Measurements from ENCODE around the gene SPDYA.

Gene SPDYA

DNA sequence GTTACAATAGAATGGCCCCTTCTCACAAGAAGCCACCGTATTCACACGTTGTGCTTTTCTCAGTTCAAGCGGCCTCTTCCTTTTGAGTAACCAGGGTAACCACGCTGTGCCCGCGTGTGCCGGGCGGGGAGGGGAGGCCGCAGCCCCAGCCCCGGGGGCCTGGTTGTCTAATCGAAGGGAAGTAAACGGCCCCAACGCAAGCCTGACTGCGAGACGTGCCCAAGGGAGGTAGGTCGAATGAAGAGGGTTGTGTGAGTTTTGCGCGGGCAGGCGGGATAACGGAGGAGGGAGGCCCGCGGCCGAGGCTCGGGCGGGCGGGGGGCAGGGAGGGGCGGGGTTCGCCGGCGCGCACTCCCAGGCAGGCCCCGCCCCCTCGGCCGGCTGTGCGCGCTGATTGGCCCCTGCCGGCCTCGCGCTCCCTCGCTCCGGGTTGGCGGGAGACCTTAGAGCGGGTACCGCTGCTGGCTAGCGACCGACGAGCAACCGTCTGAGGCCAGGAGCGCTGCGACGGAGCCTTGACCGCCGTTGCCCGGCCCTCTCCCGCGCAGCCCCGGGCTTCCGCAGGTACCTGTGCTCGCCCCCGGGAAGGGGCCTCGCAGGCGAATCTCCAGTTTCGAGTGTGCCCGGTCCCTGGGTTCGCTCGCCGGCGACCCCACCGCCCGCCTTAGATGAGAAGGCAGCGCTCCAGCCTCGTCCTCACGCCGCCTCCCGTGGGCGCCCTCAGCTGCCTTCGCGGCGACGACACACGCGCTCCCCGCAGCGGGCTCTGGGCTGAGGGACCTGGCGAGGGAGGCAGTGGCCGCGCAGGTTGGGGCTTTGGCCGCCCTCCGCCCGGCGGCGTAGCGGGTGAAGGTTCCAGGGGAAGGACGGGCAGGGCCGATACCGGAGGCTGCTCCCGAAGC lies at the start of gene SPDYA:
Gene SPDYA, plus strand, starts transcription at position 451 of the 902 bp plus-strand sequence. CDS start 5,181 bp downstream, outside the sequence.
- Mint-ChIP-seq H3K27me3 (no peaks in the 10 kb centered on the region), H3K9me3 (no peaks in the 10 kb centered on the region), H3K36me3 (ENCODE audit: insufficient read depth) (peaks cover 8% of the 10 kb centered on the region), H3K4me1 (peaks cover 9% of the 10 kb centered on the region), H3K4me3 (peak within 1 kb of the TSS; percentile 77), H3K27ac (ENCODE audit: low read depth) (peak within 1 kb of the TSS; percentile 74)
- ATAC-seq (replicated peaks; ENCODE audit: extremely low read depth, poor library complexity, severe bottlenecking) (peak; percentile 94), DNase-seq (ENCODE audit: low spot score in 2 of 2) (peak; percentile 52 to 71)

DNA sequence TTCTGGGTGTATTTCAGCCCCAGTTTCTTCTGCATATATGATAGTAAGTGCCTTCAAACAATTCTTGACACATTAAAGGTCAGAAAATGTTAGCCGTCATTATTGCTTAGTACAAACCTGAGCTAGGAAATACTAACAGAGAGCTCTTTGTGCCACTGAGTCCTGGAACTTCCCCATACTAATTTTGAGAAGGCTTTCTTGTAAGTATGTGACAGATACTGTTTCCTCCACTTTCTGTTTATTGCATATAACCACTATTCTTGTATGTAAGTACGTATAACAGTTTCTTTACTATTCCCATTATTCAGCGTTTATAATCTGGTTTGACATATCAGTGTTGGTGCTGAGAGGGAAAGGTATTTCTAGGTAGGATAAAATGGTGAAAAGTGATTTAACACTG lies 49.2 kb upstream of the SPDYA start:
- H3K4me3 Mint-ChIP-seq = no peak overlapping the region
- DNase-seq (ENCODE audit: low spot score in 2 of 2) (no peak), ATAC-seq (replicated peaks; ENCODE audit: extremely low read depth, poor library complexity, severe bottlenecking) (no peak)
- H3K27me3 Mint-ChIP-seq = no peaks in the 10 kb centered on the region
- no peak overlapping the region for H3K27ac Mint-ChIP-seq (ENCODE audit: low read depth)
- peaks cover 42% of the 10 kb centered on the region for H3K36me3 Mint-ChIP-seq (ENCODE audit: insufficient read depth)
- peaks cover 72% of the 10 kb centered on the region for H3K4me1 Mint-ChIP-seq
- no peaks in the 10 kb centered on the region for H3K9me3 Mint-ChIP-seq

DNA sequence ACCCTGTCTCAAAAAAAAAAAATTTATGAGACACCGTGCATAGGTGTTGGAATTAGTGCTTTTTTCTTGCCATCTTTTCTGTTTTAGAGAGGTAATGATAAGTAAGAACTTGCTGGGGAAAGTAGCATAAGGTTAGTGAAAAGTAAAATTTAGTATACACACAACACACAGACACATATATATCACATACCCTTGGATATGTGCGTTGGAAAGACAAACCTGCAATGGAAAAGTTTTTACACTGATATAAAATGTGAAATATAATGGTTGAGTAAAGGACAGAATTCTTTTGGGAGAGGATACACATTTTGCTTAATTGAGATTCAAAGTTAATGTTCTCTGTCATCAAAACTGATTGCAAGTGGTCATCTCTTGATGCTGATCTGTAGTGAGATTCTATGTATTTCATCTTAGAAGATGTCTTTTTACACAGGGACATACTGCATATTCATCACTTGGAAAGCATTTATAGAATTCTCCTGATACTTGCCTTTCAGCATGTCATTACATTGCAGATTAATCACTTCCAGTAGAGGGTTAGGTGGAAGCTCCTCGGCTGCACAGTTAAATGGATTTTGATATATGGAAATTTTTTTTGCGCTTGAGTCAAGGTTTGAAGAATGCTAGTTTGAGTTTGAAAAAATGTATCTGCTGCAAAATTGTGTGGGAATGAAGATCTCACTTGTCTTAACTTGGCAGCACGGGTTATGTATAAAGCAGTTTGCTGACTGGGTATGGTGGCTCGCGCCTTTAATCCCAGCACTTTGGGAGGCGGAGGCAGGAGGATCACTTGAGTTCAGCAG lies 45.5 kb upstream of the SPDYA start:
- Mint-ChIP-seq H3K27ac (ENCODE audit: low read depth) (no peak overlapping the region), H3K4me3 (no peak overlapping the region), H3K4me1 (peaks cover 75% of the 10 kb centered on the region), H3K36me3 (ENCODE audit: insufficient read depth) (peaks cover 44% of the 10 kb centered on the region), H3K27me3 (no peaks in the 10 kb centered on the region), H3K9me3 (no peaks in the 10 kb centered on the region)
- no peak for ATAC-seq (replicated peaks; ENCODE audit: extremely low read depth, poor library complexity, severe bottlenecking)
- no peak for DNase-seq (ENCODE audit: low spot score in 2 of 2)

DNA sequence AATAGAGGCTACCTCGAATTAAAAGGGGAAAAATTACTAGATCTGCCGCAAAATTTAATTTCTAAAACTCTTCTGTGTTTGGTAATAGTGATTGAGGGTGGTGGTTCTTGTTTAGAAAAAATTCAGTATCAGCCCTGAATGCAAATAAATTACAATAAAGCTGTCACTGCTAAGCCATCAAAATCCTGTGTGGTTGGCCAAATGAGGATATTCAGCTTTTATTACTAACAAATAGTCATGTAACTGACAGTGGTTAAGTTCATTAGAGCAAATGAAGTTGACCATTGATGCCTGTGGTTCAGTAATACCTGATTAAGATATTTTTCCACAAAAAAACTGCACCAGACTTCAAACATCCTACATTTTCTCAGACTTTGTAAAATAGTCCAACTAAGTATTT lies 44.6 kb upstream of the SPDYA start:
- DNase-seq (ENCODE audit: low spot score in 2 of 2) (no peak), ATAC-seq (replicated peaks; ENCODE audit: extremely low read depth, poor library complexity, severe bottlenecking) (no peak)
- no peak overlapping the region for H3K27ac Mint-ChIP-seq (ENCODE audit: low read depth)
- H3K4me1 Mint-ChIP-seq = peaks cover 82% of the 10 kb centered on the region
- no peaks in the 10 kb centered on the region for H3K27me3 Mint-ChIP-seq
- H3K9me3 Mint-ChIP-seq = no peaks in the 10 kb centered on the region
- no peak overlapping the region for H3K4me3 Mint-ChIP-seq
- peaks cover 38% of the 10 kb centered on the region for H3K36me3 Mint-ChIP-seq (ENCODE audit: insufficient read depth)

DNA sequence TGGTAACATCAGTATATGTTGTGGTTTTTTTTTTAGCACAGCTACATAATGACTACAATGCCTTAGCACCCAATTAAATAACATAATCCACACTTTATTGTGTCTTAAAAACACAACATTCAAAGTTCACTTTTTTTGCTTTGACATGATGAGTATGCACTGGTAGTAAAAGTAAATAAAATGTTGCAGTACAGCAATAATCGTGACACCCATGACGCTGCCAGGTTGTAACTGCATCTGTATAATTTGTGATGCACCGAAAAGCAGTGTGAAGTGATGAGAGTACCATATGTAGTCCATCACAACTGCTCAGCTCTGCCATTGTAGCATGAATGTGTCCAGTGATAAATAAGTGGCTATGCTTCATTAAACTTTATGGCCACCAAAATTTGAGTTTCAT lies 43.3 kb upstream of the SPDYA start:
- Mint-ChIP-seq H3K36me3 (ENCODE audit: insufficient read depth) (peaks cover 29% of the 10 kb centered on the region), H3K9me3 (no peaks in the 10 kb centered on the region), H3K27ac (ENCODE audit: low read depth) (no peak overlapping the region), H3K27me3 (no peaks in the 10 kb centered on the region), H3K4me3 (no peak overlapping the region), H3K4me1 (peaks cover 80% of the 10 kb centered on the region)
- ATAC-seq (replicated peaks; ENCODE audit: extremely low read depth, poor library complexity, severe bottlenecking) (no peak), DNase-seq (ENCODE audit: low spot score in 2 of 2) (no peak)

DNA sequence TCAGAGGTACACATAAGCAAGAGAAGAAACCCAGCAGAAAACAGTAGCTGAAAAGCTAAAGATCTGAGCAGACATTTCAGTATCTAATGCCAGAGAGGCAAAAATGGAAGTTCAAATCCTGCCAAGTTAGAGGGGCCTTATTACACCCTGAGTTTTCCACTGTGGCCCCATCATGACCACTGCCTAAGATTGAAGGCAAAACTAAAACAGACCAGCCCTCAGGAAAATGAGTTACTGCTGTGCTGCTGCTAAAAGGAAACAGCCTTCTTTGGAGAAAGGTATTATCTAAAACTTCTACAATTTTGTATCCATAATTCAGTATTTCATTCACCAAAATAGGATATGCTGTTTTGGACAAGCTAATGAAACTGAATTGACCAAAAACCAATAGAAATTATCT lies 42.2 kb upstream of the SPDYA start:
- DNase-seq (ENCODE audit: low spot score in 2 of 2) (no peak), ATAC-seq (replicated peaks; ENCODE audit: extremely low read depth, poor library complexity, severe bottlenecking) (no peak)
- no peaks in the 10 kb centered on the region for H3K9me3 Mint-ChIP-seq
- H3K27me3 Mint-ChIP-seq = no peaks in the 10 kb centered on the region
- H3K36me3 Mint-ChIP-seq (ENCODE audit: insufficient read depth) = peaks cover 22% of the 10 kb centered on the region
- H3K4me1 Mint-ChIP-seq = peaks cover 75% of the 10 kb centered on the region
- H3K27ac Mint-ChIP-seq (ENCODE audit: low read depth) = peak overlapping the region; percentile 39
- peak overlapping the region; percentile 7 for H3K4me3 Mint-ChIP-seq

DNA sequence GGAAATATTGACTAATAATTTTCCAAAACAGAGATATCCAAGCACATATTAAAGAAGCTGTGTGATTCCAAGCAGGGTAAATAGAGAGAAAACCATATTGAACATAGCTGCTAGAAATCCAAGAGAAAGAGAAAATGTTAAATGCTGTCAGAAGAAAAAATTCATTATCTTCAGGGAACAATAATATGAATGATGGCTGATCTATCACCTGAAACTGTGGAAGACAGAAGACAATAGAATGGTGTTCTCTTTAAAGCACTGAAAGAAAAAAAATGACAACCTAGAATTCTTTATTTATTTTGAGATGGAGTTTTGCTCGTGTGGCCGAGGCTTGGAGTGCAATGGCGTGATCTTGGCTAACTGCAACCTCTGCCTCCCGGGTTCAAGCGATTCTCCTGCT lies 41.7 kb upstream of the SPDYA start:
- no peak for ATAC-seq (replicated peaks; ENCODE audit: extremely low read depth, poor library complexity, severe bottlenecking)
- peaks cover 18% of the 10 kb centered on the region for H3K36me3 Mint-ChIP-seq (ENCODE audit: insufficient read depth)

DNA sequence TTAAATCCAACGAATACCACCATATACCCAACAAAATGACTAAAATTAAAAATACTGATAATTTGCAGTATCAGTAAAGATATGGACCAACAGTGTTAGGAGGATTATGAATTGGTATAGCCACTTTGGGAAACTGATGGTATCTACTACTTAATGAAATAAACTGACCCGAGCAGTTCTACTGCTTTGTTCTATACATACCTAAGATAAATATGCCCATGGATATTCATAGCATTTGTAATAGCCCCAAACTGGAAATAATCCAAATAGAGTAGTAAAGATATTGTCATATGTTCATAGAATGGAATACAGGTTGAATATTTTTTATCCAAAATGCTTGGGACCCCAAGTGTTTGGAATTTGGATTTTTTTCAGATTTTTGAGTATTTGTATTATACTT lies 38.3 kb upstream of the SPDYA start:
- H3K36me3 Mint-ChIP-seq (ENCODE audit: insufficient read depth) = peaks cover 25% of the 10 kb centered on the region
- DNase-seq (ENCODE audit: low spot score in 2 of 2) (no peak), ATAC-seq (replicated peaks; ENCODE audit: extremely low read depth, poor library complexity, severe bottlenecking) (no peak)
- H3K4me3 Mint-ChIP-seq = no peak overlapping the region
- no peak overlapping the region for H3K27ac Mint-ChIP-seq (ENCODE audit: low read depth)
- H3K4me1 Mint-ChIP-seq = peaks cover 62% of the 10 kb centered on the region
- no peaks in the 10 kb centered on the region for H3K9me3 Mint-ChIP-seq
- H3K27me3 Mint-ChIP-seq = no peaks in the 10 kb centered on the region

More for the DNA sequence above, 41.7 kb upstream of the SPDYA start:
- H3K4me3 Mint-ChIP-seq = peak overlapping the region; percentile 7
- H3K9me3 Mint-ChIP-seq = no peaks in the 10 kb centered on the region
- H3K4me1 Mint-ChIP-seq = peaks cover 75% of the 10 kb centered on the region
- no peak for DNase-seq (ENCODE audit: low spot score in 2 of 2)
- H3K27me3 Mint-ChIP-seq = no peaks in the 10 kb centered on the region
- peak overlapping the region; percentile 39 for H3K27ac Mint-ChIP-seq (ENCODE audit: low read depth)

DNA sequence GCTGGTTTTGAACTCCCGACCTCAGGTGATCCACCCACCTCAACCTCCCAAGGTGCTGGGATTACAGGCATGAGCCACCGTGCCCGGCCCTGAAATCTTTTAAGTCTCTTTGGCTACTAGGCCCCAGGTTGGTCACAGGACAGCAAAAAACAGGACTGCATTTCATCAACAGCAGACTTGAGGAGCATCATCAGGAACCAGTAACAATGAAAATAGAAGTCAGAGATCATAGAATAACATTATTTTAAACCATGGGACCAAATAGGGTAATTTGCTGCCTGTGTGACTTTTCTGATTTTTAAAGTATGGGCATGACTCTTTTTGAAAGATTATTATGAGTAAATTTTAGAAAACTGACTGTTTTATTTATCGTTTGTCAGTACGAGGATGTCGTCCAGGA lies 34.2 kb upstream of the SPDYA start:
- H3K27me3 Mint-ChIP-seq = no peaks in the 10 kb centered on the region

DNA sequence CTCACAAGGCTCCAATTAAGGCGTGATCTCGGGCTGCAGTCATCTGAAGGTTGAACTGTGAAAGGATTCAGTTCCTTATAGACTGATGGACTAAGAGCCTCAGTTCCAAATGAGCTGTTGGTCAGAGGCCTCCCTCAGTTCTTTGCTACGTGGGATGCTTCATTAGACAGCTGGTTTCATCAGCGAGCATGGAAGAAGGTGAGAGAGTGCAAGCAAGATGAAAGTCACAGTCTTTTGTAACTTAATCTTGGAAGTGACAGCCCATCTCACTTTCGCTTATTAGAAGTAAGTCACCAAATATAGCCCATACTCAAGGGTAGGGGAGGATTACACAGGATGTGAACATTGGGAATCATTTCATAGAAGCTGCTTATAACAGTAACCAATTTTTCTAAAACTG lies 32.2 kb upstream of the SPDYA start:
- H3K4me1 Mint-ChIP-seq = peaks cover 19% of the 10 kb centered on the region
- H3K27me3 Mint-ChIP-seq = no peaks in the 10 kb centered on the region
- ATAC-seq (replicated peaks; ENCODE audit: extremely low read depth, poor library complexity, severe bottlenecking) (no peak), DNase-seq (ENCODE audit: low spot score in 2 of 2) (no peak)
- no peak overlapping the region for H3K4me3 Mint-ChIP-seq
- H3K27ac Mint-ChIP-seq (ENCODE audit: low read depth) = no peak overlapping the region
- H3K9me3 Mint-ChIP-seq = no peaks in the 10 kb centered on the region
- peaks cover 56% of the 10 kb centered on the region for H3K36me3 Mint-ChIP-seq (ENCODE audit: insufficient read depth)

More for the DNA sequence above, 34.2 kb upstream of the SPDYA start:
- Mint-ChIP-seq H3K27ac (ENCODE audit: low read depth) (no peak overlapping the region), H3K4me3 (no peak overlapping the region), H3K9me3 (no peaks in the 10 kb centered on the region), H3K36me3 (ENCODE audit: insufficient read depth) (peaks cover 43% of the 10 kb centered on the region), H3K4me1 (peaks cover 24% of the 10 kb centered on the region)
- ATAC-seq (replicated peaks; ENCODE audit: extremely low read depth, poor library complexity, severe bottlenecking) (no peak), DNase-seq (ENCODE audit: low spot score in 2 of 2) (no peak)

DNA sequence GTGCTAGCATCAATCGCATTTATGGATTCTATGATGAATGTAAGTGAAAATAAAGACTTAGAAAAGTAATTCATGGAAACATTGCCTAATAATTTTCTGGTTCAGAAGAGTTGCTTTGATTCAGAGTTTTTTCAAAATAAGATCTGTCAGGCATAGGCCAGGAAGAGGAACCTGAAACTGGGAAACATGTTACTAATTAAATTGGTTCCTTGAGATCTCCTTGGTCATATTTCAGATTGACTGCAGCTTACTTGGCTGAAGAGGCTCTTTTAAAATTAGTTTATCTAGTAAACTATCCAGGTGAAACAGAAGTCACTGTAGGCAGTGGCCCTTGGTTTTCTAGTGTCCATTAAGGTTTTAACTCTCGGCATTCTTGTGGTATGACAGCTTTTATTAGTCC lies 31.6 kb upstream of the SPDYA start:
- H3K9me3 Mint-ChIP-seq = no peaks in the 10 kb centered on the region
- H3K36me3 Mint-ChIP-seq (ENCODE audit: insufficient read depth) = peaks cover 62% of the 10 kb centered on the region
- no peak overlapping the region for H3K4me3 Mint-ChIP-seq
- DNase-seq (ENCODE audit: low spot score in 2 of 2) (no peak), ATAC-seq (replicated peaks; ENCODE audit: extremely low read depth, poor library complexity, severe bottlenecking) (no peak)
- peaks cover 14% of the 10 kb centered on the region for H3K4me1 Mint-ChIP-seq
- no peak overlapping the region for H3K27ac Mint-ChIP-seq (ENCODE audit: low read depth)
- no peaks in the 10 kb centered on the region for H3K27me3 Mint-ChIP-seq

DNA sequence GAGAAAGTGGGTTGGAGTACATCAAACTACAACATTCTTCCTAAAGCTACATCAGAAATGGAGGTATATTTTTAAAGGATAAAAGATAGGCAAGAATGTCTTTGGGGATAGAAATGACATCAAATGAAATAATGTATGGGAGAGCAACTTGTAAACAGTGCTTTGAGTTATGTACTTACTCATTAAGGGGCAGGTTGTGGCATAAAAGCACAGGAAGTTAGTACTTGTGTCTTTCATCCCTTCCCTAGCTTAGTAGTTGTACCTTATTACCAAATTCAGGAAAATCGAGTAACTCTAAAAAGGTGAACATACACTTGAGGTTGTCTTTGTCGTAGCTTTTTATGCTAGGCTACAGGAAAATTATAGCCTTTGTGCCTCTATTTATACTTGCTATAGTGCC lies 30.1 kb upstream of the SPDYA start:
- H3K27ac Mint-ChIP-seq (ENCODE audit: low read depth) = peak overlapping the region; percentile 57
- H3K27me3 Mint-ChIP-seq = no peaks in the 10 kb centered on the region
- no peaks in the 10 kb centered on the region for H3K9me3 Mint-ChIP-seq
- H3K4me3 Mint-ChIP-seq = peak overlapping the region; percentile 18
- no peak for DNase-seq (ENCODE audit: low spot score in 2 of 2)
- no peak for ATAC-seq (replicated peaks; ENCODE audit: extremely low read depth, poor library complexity, severe bottlenecking)
- peaks cover 10% of the 10 kb centered on the region for H3K4me1 Mint-ChIP-seq
- peaks cover 70% of the 10 kb centered on the region for H3K36me3 Mint-ChIP-seq (ENCODE audit: insufficient read depth)

DNA sequence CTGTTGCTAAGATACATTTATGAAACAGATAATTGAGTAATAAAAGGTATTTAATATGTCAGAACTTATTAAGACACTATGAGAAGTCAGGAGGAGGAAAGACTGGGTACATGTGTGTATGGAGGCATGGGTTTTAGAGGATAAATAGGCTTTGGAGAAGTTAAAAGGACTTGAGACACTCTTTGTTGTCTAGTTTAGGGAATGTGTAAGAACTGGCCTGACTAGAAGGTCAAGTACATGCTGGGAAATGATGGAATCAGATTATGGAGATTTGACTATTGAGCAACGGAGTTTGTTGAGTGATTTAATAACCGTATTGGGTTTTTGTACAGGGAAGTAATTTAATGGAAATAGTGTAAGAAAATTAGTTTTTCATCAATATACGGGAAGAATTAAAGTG lies 28.2 kb upstream of the SPDYA start:
- Mint-ChIP-seq H3K4me1 (peaks cover 5% of the 10 kb centered on the region), H3K9me3 (no peaks in the 10 kb centered on the region), H3K27me3 (no peaks in the 10 kb centered on the region), H3K36me3 (ENCODE audit: insufficient read depth) (peaks cover 76% of the 10 kb centered on the region), H3K27ac (ENCODE audit: low read depth) (peak overlapping the region; percentile 5), H3K4me3 (no peak overlapping the region)
- DNase-seq (ENCODE audit: low spot score in 2 of 2) (no peak), ATAC-seq (replicated peaks; ENCODE audit: extremely low read depth, poor library complexity, severe bottlenecking) (no peak)
